Hepatocyte (in vitro differentiated cells): ENCODE results near the gene RASSF7.

ENCODE experiments used
- EZH2 ChIP-seq: fragments of 200-600 bp; sonication (generic); IDR thresholded peaks from 2 replicates; pipeline ENCODE4 v1.6.1; 2016; ENCODE audit warnings: antibody characterized with exemption, mild to moderate bottlenecking, borderline replicate concordance
- EZH2phosphoT487 ChIP-seq: fragments of 200-600 bp; sonication (generic); IDR thresholded peaks from one replicate; pipeline ENCODE4 v1.6.1; 2018; ENCODE audit warnings: antibody characterized with exemption, mild to moderate bottlenecking, low read depth, moderate library complexity; ENCODE audit not compliant: unreplicated experiment, severe bottlenecking

GRCh38 chr11:612961-613300, 52.2 kb downstream of the RASSF7 start:
- TF ChIP-seq EZH2 (no peak), EZH2phosphoT487 (no peak)
